NAMALWA (cell line): ENCODE data around the gene DNAJA4.

Experiments
- DNase-seq: peaks from one replicate; pipeline ENCODE4 v3.0.0-alpha.2; 2015; ENCODE audit warnings: low spot score

The DNAJA4 gene

GRCh38 chr15:78315686-78316282, 51.4 kb downstream of the DNAJA4 start:
- peak; percentile 55 for DNase-seq

- DNase-seq: no peak
Measured at GRCh38 chr15:78316283-78317083, 52.1 kb downstream of the DNAJA4 start.

GRCh38 chr15:78317145-78317836, 52.9 kb downstream of the DNAJA4 start:
- DNase-seq: no peak

- DNase-seq: no peak
Measured at GRCh38 chr15:78319588-78319987, 55.2 kb downstream of the DNAJA4 start.

GRCh38 chr15:78320183-78320582, 55.8 kb downstream of the DNAJA4 start:
- DNase-seq: no peak

GRCh38 chr15:78321041-78321570, 56.7 kb downstream of the DNAJA4 start:
- no peak for DNase-seq

- no peak for DNase-seq
Measured at GRCh38 chr15:78321786-78322185, 57.4 kb downstream of the DNAJA4 start.

GRCh38 chr15:78322243-78322642, 57.9 kb downstream of the DNAJA4 start:
- no peak for DNase-seq

GRCh38 chr15:78322724-78323521, 58.6 kb downstream of the DNAJA4 start:
- DNase-seq: no peak

- no peak for DNase-seq
Measured at GRCh38 chr15:78323693-78324092, 59.3 kb downstream of the DNAJA4 start.

GRCh38 chr15:78324144-78324543, 59.8 kb downstream of the DNAJA4 start:
- no peak for DNase-seq

- DNase-seq: no peak
Measured at GRCh38 chr15:78325092-78325843, 60.9 kb downstream of the DNAJA4 start.

GRCh38 chr15:78327466-78327865, 63.1 kb downstream of the DNAJA4 start:
- DNase-seq: no peak

- DNase-seq: no peak
Measured at GRCh38 chr15:78329625-78330024, 65.3 kb downstream of the DNAJA4 start.
